Measurements from ENCODE around the gene ALKBH5. TPM values are rescaled to one million over a fixed set of nuclear protein-coding genes. Genes with fewer than 3 reads are reported as not detected.

The ALKBH5 gene
- total RNA-seq, 1 experiment from 2014 or later: 119 TPM

- BruUV-seq (replicated peaks): no TSS peak
- POLR2A ChIA-PET (ENCODE audit: low non-redundant PET): no interaction called here
- intact Hi-C loops (cut with micrococcal nuclease; ENCODE audit: unreplicated experiment): no loop called here
- peaks cover 4% of the 10 kb centered on the region for H3K4me1 ChIP-seq (ENCODE audit: insufficient read depth, low read length, poor library complexity, severe bottlenecking)
- H3K27me3 ChIP-seq (replicated peaks; ENCODE audit: insufficient read depth, low read depth, low read length, poor library complexity): no peaks in the 10 kb centered on the region
- no peak for DNase-seq (ENCODE audit: low spot score)
- no peak overlapping the region for H3K27ac ChIP-seq (ENCODE audit: low read depth, low read length, poor library complexity, severe bottlenecking)
- CTCF ChIA-PET: no interaction called here
- H3K4me3 ChIP-seq (ENCODE audit: low read depth, low read length, poor library complexity, severe bottlenecking): no peak overlapping the region
- no peaks in the 10 kb centered on the region for H3K9me3 ChIP-seq (ENCODE audit: low read depth, low read length, poor library complexity, severe bottlenecking)
- H3K36me3 ChIP-seq (ENCODE audit: insufficient read depth, low read length, poor library complexity, severe bottlenecking): peaks cover 28% of the 10 kb centered on the region
- TF ChIP-seq CTCF (conservative IDR thresholded peaks at IDR 0.05; ENCODE audit: low read depth, low read length) (no peak), EZH2 (IDR thresholded peaks at IDR 0.05; ENCODE audit: borderline replicate concordance, low read depth, low read length, poor library complexity, severe bottlenecking) (no peak)
Observed at GRCh38 chr17:18254888-18255649, 71.4 kb downstream of the ALKBH5 start.

- no peak overlapping the region for H3K4me3 ChIP-seq (ENCODE audit: low read depth, low read length, poor library complexity, severe bottlenecking)
- no peak overlapping the region for H3K27ac ChIP-seq (ENCODE audit: low read depth, low read length, poor library complexity, severe bottlenecking)
- H3K36me3 ChIP-seq (ENCODE audit: insufficient read depth, low read length, poor library complexity, severe bottlenecking): peaks cover 21% of the 10 kb centered on the region
- H3K4me1 ChIP-seq (ENCODE audit: insufficient read depth, low read length, poor library complexity, severe bottlenecking): peaks cover 4% of the 10 kb centered on the region
- no peaks in the 10 kb centered on the region for H3K27me3 ChIP-seq (replicated peaks; ENCODE audit: insufficient read depth, low read depth, low read length, poor library complexity)
- intact Hi-C loops (cut with micrococcal nuclease; ENCODE audit: unreplicated experiment): no loop called here
- BruUV-seq (replicated peaks): no TSS peak
- POLR2A ChIA-PET (ENCODE audit: low non-redundant PET): no interaction called here
- TF ChIP-seq CTCF (conservative IDR thresholded peaks at IDR 0.05; ENCODE audit: low read depth, low read length) (no peak), EZH2 (IDR thresholded peaks at IDR 0.05; ENCODE audit: borderline replicate concordance, low read depth, low read length, poor library complexity, severe bottlenecking) (no peak)
- DNase-seq (ENCODE audit: low spot score): no peak
- CTCF ChIA-PET: no interaction called here
- H3K9me3 ChIP-seq (ENCODE audit: low read depth, low read length, poor library complexity, severe bottlenecking): no peaks in the 10 kb centered on the region
Observed at GRCh38 chr17:18256351-18256750, 72.7 kb downstream of the ALKBH5 start.

- peak overlapping the region; percentile 97 for H3K4me3 ChIP-seq (ENCODE audit: low read depth, low read length, poor library complexity, severe bottlenecking)
- intact Hi-C loops (cut with micrococcal nuclease; ENCODE audit: unreplicated experiment): no loop called here
Observed at GRCh38 chr17:18256776-18257175, 73.1 kb downstream of the ALKBH5 start.

More at GRCh38 chr17:18256776-18257175, 73.1 kb downstream of the ALKBH5 start:
- TF ChIP-seq CTCF (conservative IDR thresholded peaks at IDR 0.05; ENCODE audit: low read depth, low read length) (no peak), EZH2 (IDR thresholded peaks at IDR 0.05; ENCODE audit: borderline replicate concordance, low read depth, low read length, poor library complexity, severe bottlenecking) (no peak)
- Histone ChIP-seq H3K27me3 (replicated peaks; ENCODE audit: insufficient read depth, low read depth, low read length, poor library complexity) (no peaks in the 10 kb centered on the region), H3K36me3 (ENCODE audit: insufficient read depth, low read length, poor library complexity, severe bottlenecking) (peaks cover 17% of the 10 kb centered on the region), H3K9me3 (ENCODE audit: low read depth, low read length, poor library complexity, severe bottlenecking) (no peaks in the 10 kb centered on the region), H3K27ac (ENCODE audit: low read depth, low read length, poor library complexity, severe bottlenecking) (no peak overlapping the region), H3K4me1 (ENCODE audit: insufficient read depth, low read length, poor library complexity, severe bottlenecking) (peaks cover 4% of the 10 kb centered on the region)
- CTCF ChIA-PET: no interaction called here
- BruUV-seq (replicated peaks): no TSS peak
- POLR2A ChIA-PET (ENCODE audit: low non-redundant PET): no interaction called here
- DNase-seq (ENCODE audit: low spot score): no peak

Measured in A673 (cell line).